Erythroblast (primary cell): Measurements from ENCODE around the gene MYNN.

Experiments
- GATA1 ChIP-seq: IDR thresholded peaks from 2 replicates; pipeline ENCODE4 v1.6.1; 2011; ENCODE audit warnings: low read depth, mild to moderate bottlenecking, control low read depth, low read length, moderate library complexity
- POLR2A ChIP-seq: IDR thresholded peaks from 2 replicates; pipeline ENCODE4 v1.6.1; 2011; ENCODE audit warnings: mild to moderate bottlenecking, low read length

- no peak for TF ChIP-seq GATA1
- no peak for TF ChIP-seq POLR2A
Observed at GRCh38 chr3:169822091-169822490, 48.9 kb downstream of the MYNN start.
